PC-3 (cell line): ENCODE data around the gene ZCCHC14. TPM values are rescaled to one million over a fixed set of nuclear protein-coding genes. Genes with fewer than 3 reads are reported as not detected.

Experiments used
- ATAC-seq: fragments of 200-7000 bp; cut with Tn5 transposase; 2 replicates; pipeline ENCODE4 v1.9.1; 2020; ENCODE audit warnings: mild to moderate bottlenecking, moderate library complexity
- BruUV-seq: library from RNA; stranded (reverse); fragments of 400-500 nt; replicated peaks from 2 replicates; lab custom pipeline; 2021; lab: Mats Ljungman, UMichigan
- CTCF ChIA-PET: fragments of 300-600 bp; sonication (Branson Sonifier 250); formaldehyde crosslinking; loops from one replicate; lab custom pipeline; 2022; ENCODE audit warnings: antibody characterized with exemption; lab: Charles Lee
- POLR2A ChIA-PET: fragments of 300-600 bp; sonication (Branson Sonifier 250); formaldehyde crosslinking; loops from one replicate; lab custom pipeline; 2022; ENCODE audit warnings: antibody characterized with exemption; ENCODE audit not compliant: unreplicated experiment; lab: Charles Lee
- DNase-seq: peaks from one replicate; pipeline ENCODE4 v3.0.0-alpha.2; 2015
- H2AFZ ChIP-seq: fragments of 300-600 bp; sonication (generic); 2 replicates; pipeline ENCODE4 v1.6.0; 2016; ENCODE audit warnings: antibody characterized with exemption, low read length
- H3F3A ChIP-seq: fragments of 300-600 bp; sonication (generic); one replicate; pipeline ENCODE4 v1.6.0; 2017; ENCODE audit warnings: antibody characterized with exemption, low read length, control low read depth, mild to moderate bottlenecking; ENCODE audit not compliant: unreplicated experiment
- H3K27ac ChIP-seq: fragments of 300-600 bp; sonication (generic); 2 replicates; pipeline ENCODE4 v1.5.1; 2016; ENCODE audit warnings: mild to moderate bottlenecking, low read length
- H3K27me3 ChIP-seq: fragments of 300-600 bp; sonication (generic); 2 replicates; pipeline ENCODE4 v1.6.1; 2016; ENCODE audit warnings: low read length, mixed read lengths
- H3K36me3 ChIP-seq: fragments of 300-600 bp; sonication (generic); 2 replicates; pipeline ENCODE4 v1.6.1; 2016; ENCODE audit warnings: low read depth, mixed run types, low read length, mixed read lengths
- H3K4me1 ChIP-seq: fragments of 300-600 bp; sonication (generic); 2 replicates; pipeline ENCODE4 v1.5.1; 2016; ENCODE audit warnings: low read length; ENCODE audit not compliant: insufficient read depth
- H3K4me2 ChIP-seq: fragments of 300-600 bp; sonication (generic); 2 replicates; pipeline ENCODE4 v1.6.0; 2016; ENCODE audit warnings: low read length
- H3K4me3 ChIP-seq: fragments of 300-600 bp; sonication (generic); 2 replicates; pipeline ENCODE4 v1.5.1; 2016; ENCODE audit warnings: mild to moderate bottlenecking, low read length, mixed read lengths
- H3K79me2 ChIP-seq: fragments of 300-600 bp; sonication (generic); 2 replicates; pipeline ENCODE4 v1.6.1; 2017; ENCODE audit warnings: low read length, mixed read lengths
- H3K9ac ChIP-seq: fragments of 300-600 bp; sonication (generic); 2 replicates; pipeline ENCODE4 v1.6.0; 2016; ENCODE audit warnings: mild to moderate bottlenecking, low read length
- H3K9me2 ChIP-seq: fragments of 300-600 bp; sonication (generic); replicated peaks from 2 replicates; pipeline ENCODE4 v1.6.1; 2016; ENCODE audit warnings: mixed run types, low read length, mixed read lengths
- H3K9me3 ChIP-seq: fragments of 300-600 bp; sonication (generic); 2 replicates; pipeline ENCODE4 v1.6.1; 2016; ENCODE audit warnings: low read length, mixed read lengths
- H4K20me1 ChIP-seq: fragments of 300-600 bp; sonication (generic); 2 replicates; pipeline ENCODE4 v1.6.1; 2016; ENCODE audit warnings: low read length, mixed read lengths
- EZH2 ChIP-seq: fragments of 300-600 bp; sonication (generic); IDR thresholded peaks from one replicate; pipeline ENCODE4 v1.6.1; 2017; ENCODE audit warnings: antibody characterized with exemption, mild to moderate bottlenecking, low read length; ENCODE audit not compliant: unreplicated experiment
- EZH2phosphoT487 ChIP-seq: fragments of 300-600 bp; sonication (generic); IDR thresholded peaks from 2 replicates; pipeline ENCODE4 v1.6.1; 2018; ENCODE audit warnings: mild to moderate bottlenecking, antibody characterized with exemption, low read length, borderline replicate concordance
- intact Hi-C: fragments of 100-400 bp; cut with micrococcal nuclease; formaldehyde crosslinking; loops from 2 replicates; pipeline ENCODE4 v1.9.0; 2023
- total RNA-seq: library from RNA; depleted of rRNA; stranded (reverse); fragments of >200 nt; gene quantifications from 2 replicates; pipeline ENCODE4 v1.2.3, GENCODE V29; 2014
- TF ChIP-seq, protein P1 (sequence below): fragments of 300-600 bp; sonication (generic); conservative IDR thresholded peaks from 2 replicates; pipeline ENCODE4 v1.5.1; 2017; ENCODE audit warnings: antibody characterized with exemption, low read depth, mild to moderate bottlenecking, low read length

Gene ZCCHC14
- total RNA-seq, 1 experiment from 2014 or later = 5.3 TPM

DNA sequence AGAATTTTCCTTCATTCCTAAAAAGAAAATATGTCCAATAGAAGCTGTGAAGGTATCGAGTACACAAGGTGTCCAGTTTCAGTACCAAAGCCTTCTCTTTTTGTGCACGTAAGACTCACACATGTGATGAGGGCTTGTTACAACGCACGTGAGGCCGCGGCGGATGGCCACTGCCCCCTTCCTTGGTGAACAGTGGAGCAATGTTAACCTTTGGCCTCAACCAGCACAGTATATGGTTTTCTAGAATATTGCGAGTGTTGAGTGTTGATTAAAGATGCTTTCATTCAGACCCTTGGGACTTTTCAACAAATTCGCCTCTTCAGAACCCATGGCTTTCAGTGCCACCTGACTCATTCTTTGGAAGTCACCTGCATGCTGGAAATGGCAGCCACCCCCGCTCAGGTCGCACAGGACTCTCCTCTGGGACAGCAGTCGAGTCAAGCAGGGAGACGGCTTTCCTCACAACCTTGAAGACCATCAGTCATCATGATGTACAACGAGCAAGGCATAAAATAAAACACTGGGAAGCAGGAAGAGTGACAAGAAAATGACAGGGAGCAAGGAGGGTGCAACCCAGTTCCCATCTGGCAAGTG is 86.2 kb downstream of the ZCCHC14 start:
- Histone ChIP-seq H3K36me3 (no peaks in the 10 kb centered on the region; the same call in 1 of the 2 replicates), H3K9ac (no peak overlapping the region), H3K4me1 (no peaks in the 10 kb centered on the region), H3F3A (no peaks in the 10 kb centered on the region), H3K27ac (no peak overlapping the region), H3K9me3 (no peaks in the 10 kb centered on the region), H4K20me1 (no peaks in the 10 kb centered on the region), H3K27me3 (no peaks in the 10 kb centered on the region), H3K4me3 (no peak overlapping the region), H3K4me2 (no peak overlapping the region), H2AFZ (no peak overlapping the region), H3K79me2 (no peaks in the 10 kb centered on the region), H3K9me2 (no peaks in the 10 kb centered on the region)
- intact Hi-C loops = no loop called here
- no TSS peak for BruUV-seq
- ATAC-seq = no peak
- ChIA-PET CTCF (no interaction called here), POLR2A (no interaction called here)
- TF ChIP-seq EZH2phosphoT487 (no peak), EZH2 (no peak)
- TF ChIP-seq, protein P1, sequence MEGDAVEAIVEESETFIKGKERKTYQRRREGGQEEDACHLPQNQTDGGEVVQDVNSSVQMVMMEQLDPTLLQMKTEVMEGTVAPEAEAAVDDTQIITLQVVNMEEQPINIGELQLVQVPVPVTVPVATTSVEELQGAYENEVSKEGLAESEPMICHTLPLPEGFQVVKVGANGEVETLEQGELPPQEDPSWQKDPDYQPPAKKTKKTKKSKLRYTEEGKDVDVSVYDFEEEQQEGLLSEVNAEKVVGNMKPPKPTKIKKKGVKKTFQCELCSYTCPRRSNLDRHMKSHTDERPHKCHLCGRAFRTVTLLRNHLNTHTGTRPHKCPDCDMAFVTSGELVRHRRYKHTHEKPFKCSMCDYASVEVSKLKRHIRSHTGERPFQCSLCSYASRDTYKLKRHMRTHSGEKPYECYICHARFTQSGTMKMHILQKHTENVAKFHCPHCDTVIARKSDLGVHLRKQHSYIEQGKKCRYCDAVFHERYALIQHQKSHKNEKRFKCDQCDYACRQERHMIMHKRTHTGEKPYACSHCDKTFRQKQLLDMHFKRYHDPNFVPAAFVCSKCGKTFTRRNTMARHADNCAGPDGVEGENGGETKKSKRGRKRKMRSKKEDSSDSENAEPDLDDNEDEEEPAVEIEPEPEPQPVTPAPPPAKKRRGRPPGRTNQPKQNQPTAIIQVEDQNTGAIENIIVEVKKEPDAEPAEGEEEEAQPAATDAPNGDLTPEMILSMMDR = no peak
- DNase-seq = no peak

DNA sequence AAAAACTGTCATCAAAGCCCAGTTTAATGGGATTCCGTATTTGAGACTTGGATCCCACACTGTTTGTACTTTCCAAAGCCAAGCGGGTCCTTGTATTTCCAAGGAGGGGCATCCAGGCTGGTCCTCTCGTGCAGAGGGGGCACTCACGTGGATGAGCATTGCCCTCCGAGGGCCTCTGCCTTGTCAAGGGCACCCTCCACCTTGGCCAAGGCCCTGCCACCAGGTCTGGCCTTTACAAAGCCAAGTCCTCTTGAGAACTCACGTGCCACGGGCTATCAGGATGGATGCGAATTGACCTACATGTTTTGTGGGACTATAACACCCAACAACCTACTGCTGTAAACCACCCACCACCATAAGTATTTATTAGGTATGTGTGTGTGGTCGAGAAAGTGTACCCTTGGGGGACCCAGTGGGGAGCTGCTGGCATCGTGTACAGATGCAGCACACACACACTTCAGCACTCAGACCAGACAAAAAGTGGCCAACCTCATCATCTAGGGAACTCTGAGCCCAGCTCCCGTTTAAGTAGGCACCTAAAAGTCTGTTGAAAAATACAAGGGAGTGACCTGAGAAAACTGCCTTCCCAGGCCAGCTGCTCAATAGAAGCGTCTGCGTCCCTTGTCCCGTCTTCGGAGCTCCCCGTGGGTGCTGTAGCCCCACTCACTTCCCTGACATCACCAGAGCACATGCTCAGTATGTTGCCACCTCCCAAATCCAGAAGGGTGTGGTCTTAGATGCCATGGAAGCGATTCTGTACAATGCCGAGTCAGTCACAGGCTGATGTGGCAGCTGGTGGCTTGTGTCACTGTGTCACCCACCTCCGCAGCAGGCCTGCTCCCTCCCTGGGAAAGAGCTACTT is 87.8 kb downstream of the ZCCHC14 start:
- H3F3A ChIP-seq = no peaks in the 10 kb centered on the region
- intact Hi-C loops = no loop called here
- no peak overlapping the region for H3K4me3 ChIP-seq
- no peak overlapping the region for H3K4me2 ChIP-seq
- DNase-seq (no peak), ATAC-seq (no peak)
- no peak for TF ChIP-seq EZH2phosphoT487
- no peaks in the 10 kb centered on the region for H3K9me2 ChIP-seq
- no peak overlapping the region for H3K9ac ChIP-seq
- no peaks in the 10 kb centered on the region for H4K20me1 ChIP-seq
- no TSS peak for BruUV-seq
- CTCF ChIA-PET = no interaction called here
- POLR2A ChIA-PET = interaction anchor here (0.7 to 0.8 kb wide), 2 partner anchors 11 to 202 kb away, joined by 4 to 5 read pairs; no protein-coding TSS in a partner anchor
- H3K4me1 ChIP-seq = no peaks in the 10 kb centered on the region
- H3K27ac ChIP-seq = no peak overlapping the region
- H2AFZ ChIP-seq = no peak overlapping the region
- no peaks in the 10 kb centered on the region for H3K9me3 ChIP-seq
- H3K36me3 ChIP-seq = no peaks in the 10 kb centered on the region; the same call in 1 of the 2 replicates
- no peaks in the 10 kb centered on the region for H3K79me2 ChIP-seq
- H3K27me3 ChIP-seq = no peaks in the 10 kb centered on the region

DNA sequence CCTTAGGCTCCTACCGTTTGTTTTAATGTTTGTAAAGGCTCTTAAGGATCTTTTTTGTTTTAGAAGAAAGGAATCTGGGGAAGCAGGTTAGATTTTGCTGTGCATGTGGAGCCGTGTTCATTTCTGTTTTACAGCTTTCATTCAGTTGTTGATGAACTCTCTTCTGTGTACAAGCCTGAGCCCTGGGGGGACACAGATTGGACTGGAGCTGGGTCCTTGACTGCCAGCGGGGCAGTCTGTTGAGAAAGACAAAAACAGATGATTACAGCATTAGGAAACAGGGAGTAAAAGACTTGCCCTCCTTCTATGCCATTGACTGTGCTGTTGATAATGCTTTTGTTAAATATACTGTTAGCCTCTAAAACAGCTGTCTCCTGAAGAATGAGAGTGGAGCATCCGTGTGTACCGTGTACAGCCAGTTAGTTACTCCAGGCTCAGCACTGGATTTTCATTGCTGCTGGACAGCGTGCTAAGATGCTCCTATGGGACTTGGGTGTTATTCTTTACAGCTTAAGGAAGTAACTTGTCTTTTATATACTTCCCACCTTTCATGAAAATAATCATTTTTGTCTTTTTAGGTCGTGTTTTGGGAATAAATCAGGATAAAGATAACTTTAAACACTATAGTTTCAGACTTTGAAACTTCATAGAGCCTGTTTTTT is 97.5 kb downstream of the ZCCHC14 start:
- no peaks in the 10 kb centered on the region for H3K36me3 ChIP-seq
- no peaks in the 10 kb centered on the region for H3K27me3 ChIP-seq
- DNase-seq (no peak), ATAC-seq (no peak)
- H3K9me3 ChIP-seq = no peaks in the 10 kb centered on the region
- TF ChIP-seq EZH2 (no peak), EZH2phosphoT487 (no peak)
- TF ChIP-seq, protein P1 = no peak
- H3K79me2 ChIP-seq = peaks cover 59% of the 10 kb centered on the region
- H3K4me2 ChIP-seq = no peak overlapping the region
- no peak overlapping the region for H2AFZ ChIP-seq
- POLR2A ChIA-PET = interaction anchor here (0.6 kb wide), 1 partner anchor 363 kb away, joined by 4 read pairs; no protein-coding TSS in a partner anchor
- no peaks in the 10 kb centered on the region for H3F3A ChIP-seq
- CTCF ChIA-PET = no interaction called here
- H3K27ac ChIP-seq = no peak overlapping the region
- H4K20me1 ChIP-seq = peaks cover 18% of the 10 kb centered on the region; the same call in 1 of the 2 replicates
- no peaks in the 10 kb centered on the region for H3K9me2 ChIP-seq
- BruUV-seq = no TSS peak
- intact Hi-C loops = no loop called here
- H3K4me1 ChIP-seq = peaks cover 15% of the 10 kb centered on the region
- H3K4me3 ChIP-seq = no peak overlapping the region
- H3K9ac ChIP-seq = no peak overlapping the region
